Measurements from ENCODE around the gene GSS.
"Not testable (repeated sequence)": the region's sequence is repeated elsewhere in the genome, so short reads cannot be mapped to it uniquely, and the experiment has no call there.

The GSS gene

GRCh38 chr20:34898731-34899130 lies 56.9 kb downstream of the GSS start:
- DNase-seq: not testable (repeated sequence)

- not testable (repeated sequence) for DNase-seq
Measured at GRCh38 chr20:34898129-34898528, 57.5 kb downstream of the GSS start.

- peak; percentile 11 for DNase-seq
Measured at GRCh38 chr20:34896086-34896621, 59.5 kb downstream of the GSS start.

GRCh38 chr20:34895465-34895864 lies 60.1 kb downstream of the GSS start:
- no peak for DNase-seq

GRCh38 chr20:34894723-34895122 lies 60.9 kb downstream of the GSS start:
- DNase-seq: no peak

- no peak for DNase-seq
Measured at GRCh38 chr20:34892671-34893070, 62.9 kb downstream of the GSS start.

- peak; percentile 44 for DNase-seq
Measured at GRCh38 chr20:34891166-34892062, 64.2 kb downstream of the GSS start.

- no peak for DNase-seq
Measured at GRCh38 chr20:34888468-34888867, 67.1 kb downstream of the GSS start.

GRCh38 chr20:34887023-34887422 lies 68.6 kb downstream of the GSS start:
- DNase-seq: no peak

GRCh38 chr20:34886122-34886521 lies 69.5 kb downstream of the GSS start:
- DNase-seq: no peak

- DNase-seq: no peak
Measured at GRCh38 chr20:34884260-34884659, 71.3 kb downstream of the GSS start.

GRCh38 chr20:34883809-34884208 lies 71.8 kb downstream of the GSS start:
- DNase-seq: no peak

GRCh38 chr20:34883087-34883688 lies 72.4 kb downstream of the GSS start:
- no peak for DNase-seq

- DNase-seq: no peak
Measured at GRCh38 chr20:34881689-34882088, 73.9 kb downstream of the GSS start.

GRCh38 chr20:34880971-34881370 lies 74.6 kb downstream of the GSS start:
- not testable (repeated sequence) for DNase-seq

GRCh38 chr20:34880215-34880850 lies 75.3 kb downstream of the GSS start:
- DNase-seq: no peak
